ENCODE data around the gene MRI1. TPM values are rescaled to one million over a fixed set of nuclear protein-coding genes. Genes with fewer than 3 reads are reported as not detected.

Gene MRI1
- total and polyA plus RNA-seq, 10 of the 15 experiments (the other 5 are each of a cell fraction or from before 2014, with no cell fraction given), result 5.4 to 50.3 (median 28.3) TPM

GRCh38 chr19:13762635-13763235, 1.6 kb upstream of the MRI1 start:
- ChIA-PET POLR2A (interaction anchor here (0.6 to 2.9 kb wide), 3 partner anchors 12 to 795 kb away, joined by 3 to 17 read pairs (median 6); partner anchors contain the start of gene C19orf53), RAD21 (ENCODE audit: unreplicated experiment) (no interaction called here), CTCF (interaction anchor here (1.2 kb wide), 1 partner anchor 99 kb away, joined by 3 read pairs; no protein-coding TSS in a partner anchor), SMC1A (ENCODE audit: uncharacterized antibody, unreplicated experiment) (interaction anchor here (1.3 kb wide), 1 partner anchor 14 kb away, joined by 3 read pairs; no protein-coding TSS in a partner anchor)
- Histone ChIP-seq H2AFZ (ENCODE audit: control insufficient read depth, low read depth, low read length) (no peak overlapping the region), H3K27me3 (replicated peaks in 1 of 2; ENCODE audit: control insufficient read depth in 2 of 2, insufficient read depth in 2 of 2, low read length in 1 of 2) (no peaks in the 10 kb centered on the region), H3K4me1 (ENCODE audit: control insufficient read depth, insufficient read depth, low read length) (no peaks in the 10 kb centered on the region), H3K9me3 (replicated peaks; ENCODE audit: control insufficient read depth, insufficient read depth, low read length) (no peaks in the 10 kb centered on the region), H3K27ac (ENCODE audit: control insufficient read depth, insufficient read depth) (no peak overlapping the region), H4K20me1 (ENCODE audit: control insufficient read depth, insufficient read depth) (no peaks in the 10 kb centered on the region), H3K4me3 (no peak overlapping the region), H3K9ac (ENCODE audit: control insufficient read depth, insufficient read depth, low read length) (no peak overlapping the region), H3K79me2 (ENCODE audit: control insufficient read depth, insufficient read depth, low read length) (peaks cover 19% of the 10 kb centered on the region), H3K36me3 (ENCODE audit: control insufficient read depth in 2 of 2, insufficient read depth in 2 of 2, low read length in 1 of 2) (peaks cover under 1 to 14% of the 10 kb centered on the region in 2 experiments), H3K4me2 (ENCODE audit: control insufficient read depth, insufficient read depth) (no peak overlapping the region)
- 97% methylated on average over 42 of the region's 42 CpGs for WGBS (ENCODE audit: insufficient coverage, insufficient replicate concordance, low lambda C conversion rate, missing lambda C conversion rate)
- no peak for DNase-seq (ENCODE audit: low read depth, low spot score)
- no peak for TF ChIP-seq JUNB (IDR thresholded peaks at IDR 0.05)
- TF ChIP-seq TCF7 (IDR thresholded peaks at IDR 0.05; ENCODE audit: borderline replicate concordance), result no peak
- no peak for TF ChIP-seq EZH2 (IDR thresholded peaks at IDR 0.05; ENCODE audit: borderline replicate concordance, control insufficient read depth, low read depth, low read length)
- TF ChIP-seq REST (IDR thresholded peaks at IDR 0.05; ENCODE audit: low read depth, low read length), result no peak
- no peak for TF ChIP-seq ZNF687 (IDR thresholded peaks at IDR 0.05)
- no peak for TF ChIP-seq IKZF1 (conservative IDR thresholded peaks at IDR 0.05)
- no peak for TF ChIP-seq ZBED1 (IDR thresholded peaks at IDR 0.05; ENCODE audit: borderline replicate concordance)
- TF ChIP-seq MYB (IDR thresholded peaks at IDR 0.05; ENCODE audit: borderline replicate concordance, low read depth, low read length), result no peak
- no peak for TF ChIP-seq FOS (IDR thresholded peaks at IDR 0.05; ENCODE audit: borderline replicate concordance, extremely low read depth, insufficient read length)
- TF ChIP-seq ATF2 (IDR thresholded peaks at IDR 0.05; ENCODE audit: low read length), result no peak
- BruUV-seq (replicated peaks), result no TSS peak
- in situ Hi-C loops (cut with MboI) (no loop called here), intact Hi-C loops (cut with micrococcal nuclease; ENCODE audit: unreplicated experiment) (no loop called here)
- no peak for ATAC-seq
- no peak for FAIRE-seq
